Peyer's patch (tissue), 4 donors: Measurements from ENCODE around the gene IMP4. TPM values are rescaled to one million over a fixed set of nuclear protein-coding genes. Genes with fewer than 3 reads are reported as not detected.

Experiments used
- DNase-seq, 3 donors: peaks; one replicate each; pipeline ENCODE4 v3.0.0-alpha.2; 2017 to 2019
- H3K27ac ChIP-seq, 4 donors: fragments of 200-600 bp; sonication (generic); one replicate each; pipeline ENCODE4 v1.5.1; 2016 to 2019
- H3K27me3 ChIP-seq, 2 donors: fragments of 200-600 bp; sonication (generic); one replicate each; pipeline ENCODE4 v1.5.1; 2019
- H3K36me3 ChIP-seq, 3 donors: fragments of 200-600 bp; sonication (generic); one replicate each; pipeline ENCODE4 v1.5.1; 2016 to 2019
- H3K4me1 ChIP-seq, 4 donors: fragments of 200-600 bp; sonication (generic); one replicate each; pipeline ENCODE4 v1.5.1; 2016 to 2019
- H3K4me3 ChIP-seq, 4 donors: fragments of 200-600 bp; sonication (generic); 1 replicate in 3 of 4; 2 replicates in 1 of 4; pipeline ENCODE4 v1.5.1; 2016 to 2019; ENCODE audit warnings: mild to moderate bottlenecking in 1 of 4
- H3K9me3 ChIP-seq, 4 donors: fragments of 200-600 bp; sonication (generic); one replicate each; pipeline ENCODE4 v1.5.1; 2016 to 2019; ENCODE audit warnings: mild to moderate bottlenecking in 1 of 4
- CTCF ChIP-seq, 6 experiments: fragments of 450-650 bp in 4 of 6; fragments of 200-600 bp in 2 of 6; sonication (generic) in 1 of 6; IDR thresholded peaks; one replicate each; pipeline ENCODE4 v1.5.1; 2017 to 2019; ENCODE audit warnings: antibody characterized with exemption in 6 of 6, mild to moderate bottlenecking in 3 of 6, moderate library complexity in 1 of 6
- POLR2A ChIP-seq, 2 donors: fragments of 450-650 bp; IDR thresholded peaks; one replicate each; pipeline ENCODE4 v1.5.1; 2017; ENCODE audit warnings: antibody characterized with exemption in 2 of 2, mild to moderate bottlenecking in 2 of 2, moderate library complexity in 2 of 2
- total RNA-seq, 4 donors: library from RNA; depleted of rRNA; stranded (reverse); fragments of >200 nt; gene quantifications; one replicate each; pipeline ENCODE4 v1.1.0, GENCODE V29; 2016

IMP4 gene
- total RNA-seq, 4 donors from 2014 or later: 41.9 to 99.9 (median 62.8) TPM

- no peak for TF ChIP-seq POLR2A (IDR thresholded peaks at IDR 0.05)
- TF ChIP-seq CTCF (IDR thresholded peaks at IDR 0.05): no peak
- H3K36me3 ChIP-seq: no peaks in the 10 kb centered on the region
- H3K4me1 ChIP-seq: peaks cover 0 to 18% (median 7%) of the 10 kb centered on the region in 4 donors
- peak overlapping the region in 1 of 4 donors; percentile 78 for H3K27ac ChIP-seq
- H3K27me3 ChIP-seq: no peaks in the 10 kb centered on the region
- DNase-seq: no peak
- H3K9me3 ChIP-seq: no peaks in the 10 kb centered on the region
- no peak overlapping the region for H3K4me3 ChIP-seq
Measured at GRCh38 chr2:130389358-130389757, 46.7 kb downstream of the IMP4 start.

GRCh38 chr2:130389783-130390182, 47.1 kb downstream of the IMP4 start:
- no peak overlapping the region for H3K4me3 ChIP-seq
- peaks cover 0 to 18% (median 7%) of the 10 kb centered on the region in 4 donors for H3K4me1 ChIP-seq
- H3K9me3 ChIP-seq: no peaks in the 10 kb centered on the region
- no peaks in the 10 kb centered on the region for H3K36me3 ChIP-seq
- peak overlapping the region; percentile 68 to 88 (median 82) for H3K27ac ChIP-seq
- no peak for DNase-seq
- no peaks in the 10 kb centered on the region for H3K27me3 ChIP-seq
- TF ChIP-seq POLR2A (IDR thresholded peaks at IDR 0.05) (no peak), CTCF (IDR thresholded peaks at IDR 0.05) (no peak)

GRCh38 chr2:130390460-130391057, 47.9 kb downstream of the IMP4 start:
- DNase-seq: peak in 2 of 3 donors; percentile 67 to 74
- Histone ChIP-seq H3K9me3 (no peaks in the 10 kb centered on the region), H3K27ac (peak overlapping the region; percentile 68 to 88 (median 82)), H3K36me3 (no peaks in the 10 kb centered on the region), H3K4me3 (peak overlapping the region; percentile 62 to 67 (median 64)), H3K4me1 (peaks cover 0 to 18% (median 7%) of the 10 kb centered on the region in 4 donors), H3K27me3 (no peaks in the 10 kb centered on the region)
- TF ChIP-seq POLR2A (IDR thresholded peaks at IDR 0.05) (no peak), CTCF (IDR thresholded peaks at IDR 0.05) (no peak)

- no peaks in the 10 kb centered on the region for H3K9me3 ChIP-seq
- DNase-seq: peak; percentile 80 to 93 (median 90)
- peak overlapping the region; percentile 68 to 88 (median 82) for H3K27ac ChIP-seq
- H3K4me1 ChIP-seq: peaks cover 0 to 16% (median 7%) of the 10 kb centered on the region in 4 donors
- no peaks in the 10 kb centered on the region for H3K27me3 ChIP-seq
- TF ChIP-seq POLR2A (IDR thresholded peaks at IDR 0.05) (peak; percentile 49), CTCF (IDR thresholded peaks at IDR 0.05) (no peak)
- peak overlapping the region; percentile 62 to 67 (median 64) for H3K4me3 ChIP-seq
- no peaks in the 10 kb centered on the region for H3K36me3 ChIP-seq
Measured at GRCh38 chr2:130391058-130391871, 48.6 kb downstream of the IMP4 start.

GRCh38 chr2:130391872-130392670, 49.4 kb downstream of the IMP4 start:
- peak overlapping the region; percentile 62 to 67 (median 64) for H3K4me3 ChIP-seq
- DNase-seq: no peak
- H3K4me1 ChIP-seq: peaks cover 0 to 14% (median 7%) of the 10 kb centered on the region in 4 donors
- peak overlapping the region; percentile 68 to 88 (median 82) for H3K27ac ChIP-seq
- no peaks in the 10 kb centered on the region for H3K27me3 ChIP-seq
- no peaks in the 10 kb centered on the region for H3K36me3 ChIP-seq
- H3K9me3 ChIP-seq: no peaks in the 10 kb centered on the region
- TF ChIP-seq CTCF (IDR thresholded peaks at IDR 0.05) (peak in 1 of 6 experiments; percentile 4), POLR2A (IDR thresholded peaks at IDR 0.05) (no peak)
